ENCODE measurements around the gene CTAGE9.
"Not testable (repeated sequence)": the region's sequence is repeated elsewhere in the genome, so short reads cannot be mapped to it uniquely, and the experiment has no call there.

CTAGE9 gene

DNA sequence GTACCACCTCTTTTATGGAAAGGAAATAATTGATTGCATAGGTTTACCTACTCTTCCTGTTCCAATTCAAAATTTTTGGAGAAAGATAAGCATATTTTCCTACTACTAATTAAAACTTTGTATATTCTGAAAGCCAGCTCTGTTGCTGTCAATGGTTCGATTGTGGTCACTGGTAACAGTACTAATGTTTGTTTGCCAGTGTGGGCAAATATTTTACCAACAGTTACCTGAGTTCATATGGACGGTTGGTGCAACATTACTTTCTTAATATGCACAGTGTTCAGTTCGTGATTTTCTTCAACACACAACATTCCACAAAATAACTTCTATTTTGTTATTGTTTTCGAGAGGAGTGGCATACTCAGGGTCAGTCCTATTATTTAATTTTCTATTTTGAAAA is 17.1 kb upstream of the CTAGE9 start:
- no peak for DNase-seq

DNA sequence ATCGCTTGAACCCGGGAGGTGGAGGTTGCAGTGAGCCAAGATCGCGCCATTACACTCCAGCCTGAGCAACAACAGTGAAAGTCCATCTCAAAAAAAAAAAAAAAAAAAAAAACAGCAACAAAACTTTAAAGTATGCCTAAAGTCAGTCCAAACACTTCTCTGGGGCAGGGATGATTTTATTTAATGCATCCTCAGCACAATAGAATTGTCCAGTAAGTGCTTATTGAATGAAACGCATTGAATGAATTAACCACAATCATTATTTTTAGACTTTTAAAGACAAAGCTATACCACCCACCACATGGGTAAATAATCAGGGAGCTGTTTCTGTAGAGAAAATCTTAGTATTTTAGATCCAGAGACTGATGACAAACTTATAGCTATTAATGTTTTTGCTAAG is 16.6 kb upstream of the CTAGE9 start:
- DNase-seq: no peak

DNA sequence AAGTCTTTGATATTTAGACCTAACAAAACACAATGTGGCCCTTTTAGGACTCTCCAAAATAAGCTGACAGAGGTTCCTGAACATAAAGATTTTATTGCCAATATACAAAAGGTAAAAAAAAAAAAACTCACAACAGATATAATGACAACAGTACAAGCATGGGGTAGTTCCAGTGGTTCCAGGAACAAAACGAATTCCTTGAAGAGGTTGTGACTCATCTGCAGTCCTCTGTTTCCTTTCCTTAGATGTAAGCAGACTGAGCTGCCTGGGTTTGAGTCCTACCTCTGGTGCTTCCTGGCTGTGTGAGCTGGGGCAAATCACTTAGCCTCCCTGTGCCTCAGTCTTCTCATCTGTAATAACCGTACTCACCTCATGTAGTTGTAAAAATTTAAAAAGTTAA is 13.3 kb upstream of the CTAGE9 start:
- no peak for DNase-seq

DNA sequence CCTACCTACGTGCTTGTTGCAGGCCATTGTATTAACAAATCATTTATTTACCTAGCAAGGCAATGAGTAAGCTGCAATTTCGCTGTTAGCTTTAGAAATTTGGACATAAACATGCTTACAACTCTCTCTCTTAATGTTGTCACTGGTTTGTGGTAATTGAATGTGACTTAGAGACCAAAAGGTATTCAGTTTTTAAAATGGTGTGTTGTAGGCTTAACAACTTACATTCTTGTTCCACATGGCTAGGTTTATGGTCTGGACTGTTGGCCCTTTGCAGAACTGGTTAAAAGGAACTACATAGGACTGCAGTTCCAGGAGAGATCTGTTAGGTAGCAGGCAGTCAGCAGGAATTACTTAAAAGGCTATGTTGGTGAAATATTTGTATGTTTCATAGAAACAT is 10.3 kb upstream of the CTAGE9 start:
- DNase-seq: no peak

DNA sequence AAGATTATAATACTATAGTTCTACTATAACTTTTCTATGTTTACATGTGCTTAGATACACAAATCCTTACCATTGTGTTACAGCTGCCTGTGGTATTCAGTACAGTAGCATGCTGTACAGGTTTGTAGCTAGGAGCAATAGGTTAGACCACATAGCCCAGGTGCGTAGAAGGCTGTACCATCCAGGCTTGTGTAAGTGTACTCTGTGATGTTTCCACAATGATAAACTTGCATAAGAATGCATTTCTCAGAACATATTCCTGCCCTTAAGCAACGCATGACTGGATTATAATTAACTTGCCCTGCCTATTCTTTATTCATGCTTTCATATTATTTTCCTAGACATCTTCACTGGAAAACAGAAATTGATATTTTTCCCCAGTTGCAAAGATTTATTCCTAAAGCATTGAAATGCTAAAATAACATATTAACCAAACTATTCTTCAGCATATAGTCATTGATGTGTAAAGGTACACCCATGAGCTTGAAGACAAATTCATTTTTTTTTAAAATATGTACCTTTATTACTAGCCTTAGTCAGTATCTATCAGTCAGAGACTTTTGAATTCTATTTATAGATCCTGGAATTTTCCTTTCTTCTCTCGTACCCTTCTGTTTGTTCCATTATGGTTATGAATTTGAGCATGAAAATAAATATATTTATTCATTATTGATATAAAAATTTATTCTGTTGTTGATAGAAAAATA is 7.2 kb upstream of the CTAGE9 start:
- no peak for DNase-seq

DNA sequence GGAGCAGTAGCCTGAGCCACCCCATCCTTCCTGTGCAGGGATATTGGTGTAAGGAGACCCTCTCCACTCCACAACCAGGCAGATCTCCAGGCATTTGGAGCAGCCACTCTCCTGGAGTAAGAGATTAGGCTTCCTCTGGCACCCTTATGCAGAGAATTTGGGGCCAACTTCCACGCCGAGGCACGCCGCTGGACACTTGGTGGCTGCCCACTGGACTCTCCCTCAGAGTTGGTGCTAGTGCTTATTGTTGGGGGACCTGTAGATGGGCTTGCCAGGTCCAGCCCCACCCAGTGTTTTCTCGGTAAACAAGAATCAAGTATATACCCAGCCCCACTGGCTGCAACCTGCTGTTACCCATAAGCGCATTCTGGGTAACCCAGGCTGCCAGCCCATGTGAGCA is 4.8 kb upstream of the CTAGE9 start:
- not testable (repeated sequence) for DNase-seq

DNA sequence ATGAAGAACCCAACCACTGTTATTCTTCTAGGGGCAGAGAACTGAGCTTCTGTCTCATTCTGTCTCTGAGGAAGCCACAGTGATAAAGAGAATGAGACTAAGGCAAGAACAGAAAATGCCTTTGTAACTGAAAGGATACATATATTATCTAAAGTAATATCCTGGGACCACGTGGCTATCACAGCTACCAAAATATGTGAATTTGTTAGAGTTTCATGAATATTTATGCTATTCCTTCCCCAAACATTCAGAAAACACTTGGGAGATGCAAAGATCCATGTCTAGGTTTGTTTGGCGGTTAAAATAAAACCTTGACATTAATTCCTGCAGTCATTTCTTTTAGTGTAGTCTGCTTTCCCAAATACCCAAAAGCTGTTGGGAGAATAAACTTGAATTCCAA is 6.9 kb downstream of the CTAGE9 start:
- not testable (repeated sequence) for DNase-seq

DNA sequence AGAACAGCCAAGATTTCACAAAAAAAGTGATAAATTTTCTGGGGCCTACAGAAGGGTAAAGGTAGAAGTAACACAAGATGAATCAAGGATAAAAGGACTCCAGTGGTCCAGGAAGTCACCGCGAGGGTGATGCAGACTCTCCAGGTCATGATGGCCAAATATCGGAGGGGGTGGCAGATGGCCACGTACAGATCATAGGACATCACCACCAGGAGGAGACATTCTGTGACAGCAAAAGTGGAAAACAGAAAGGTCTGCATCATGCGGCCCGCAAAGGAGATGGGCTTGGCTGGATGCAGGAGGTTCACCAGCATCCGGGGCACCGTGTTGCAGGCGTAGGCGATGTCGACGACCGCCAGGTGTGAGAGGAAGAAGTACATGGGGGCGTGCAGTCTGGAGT is 10.0 kb downstream of the CTAGE9 start:
- DNase-seq: not testable (repeated sequence)

DNA sequence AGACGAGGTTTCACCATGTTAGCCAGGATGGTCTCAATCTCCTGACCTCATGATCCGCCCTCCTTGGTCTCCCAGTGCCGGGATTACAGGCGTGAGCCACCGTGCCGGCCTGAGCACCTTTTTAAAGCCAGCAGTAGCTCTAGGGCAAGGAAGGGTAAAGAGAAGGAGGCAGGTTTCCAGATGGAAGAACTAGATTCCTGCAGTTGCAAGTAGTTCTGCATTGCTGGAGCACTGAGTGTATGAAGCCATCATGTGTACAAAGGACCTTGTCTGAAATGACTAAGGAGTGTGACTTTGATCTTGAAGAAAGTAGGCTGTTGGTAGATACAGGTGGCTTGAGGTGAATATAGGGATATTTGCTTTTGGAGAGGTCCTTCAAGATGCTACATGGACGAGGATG is 13.9 kb downstream of the CTAGE9 start:
- DNase-seq: no peak

DNA sequence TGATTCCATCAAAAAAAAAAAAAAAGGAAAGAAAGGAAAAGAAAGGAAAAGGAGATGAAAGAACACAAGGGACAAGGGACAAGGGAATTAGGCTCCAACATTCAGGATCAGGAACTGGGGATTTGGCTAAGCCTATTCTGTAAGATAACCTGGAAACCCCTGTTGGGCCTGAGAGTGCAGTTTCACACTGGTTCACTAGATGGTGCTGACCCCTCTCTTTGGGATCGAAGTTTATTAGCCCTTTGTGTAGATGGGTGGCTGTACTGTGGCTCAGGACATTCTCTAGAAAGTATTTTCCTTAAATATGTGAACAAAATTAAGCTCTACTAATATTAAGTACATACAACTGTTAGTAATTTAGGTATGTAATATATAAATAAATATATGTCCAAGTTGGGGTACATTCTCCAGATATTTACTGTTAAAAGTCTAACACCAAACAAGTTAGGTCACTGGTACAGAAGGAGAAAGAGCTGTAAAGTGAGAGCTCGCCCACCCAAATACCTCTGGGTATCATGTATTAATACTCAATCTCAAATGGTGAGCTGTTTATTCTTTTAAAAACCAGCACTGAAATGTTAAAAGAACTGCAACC is 15.9 kb downstream of the CTAGE9 start:
- no peak for DNase-seq

DNA sequence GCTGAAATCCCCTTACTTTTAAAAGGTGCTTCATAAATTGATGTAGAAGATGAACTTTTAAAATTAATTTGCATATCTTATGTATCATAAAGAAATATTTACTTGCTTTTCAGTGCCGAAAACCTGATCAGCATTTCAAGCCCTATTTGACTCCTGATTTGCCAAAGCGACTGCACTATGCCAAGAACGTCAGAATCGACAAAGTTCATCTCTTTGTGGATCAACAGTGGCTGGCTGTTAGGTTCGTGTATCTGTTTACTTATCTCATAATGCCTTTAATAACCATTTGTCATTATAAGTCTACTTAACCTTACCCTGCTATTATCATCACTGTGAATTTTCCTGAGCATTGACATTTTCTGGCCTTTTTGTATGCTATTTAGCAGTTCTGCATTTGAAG is 17.4 kb downstream of the CTAGE9 start:
- DNase-seq: no peak

DNA sequence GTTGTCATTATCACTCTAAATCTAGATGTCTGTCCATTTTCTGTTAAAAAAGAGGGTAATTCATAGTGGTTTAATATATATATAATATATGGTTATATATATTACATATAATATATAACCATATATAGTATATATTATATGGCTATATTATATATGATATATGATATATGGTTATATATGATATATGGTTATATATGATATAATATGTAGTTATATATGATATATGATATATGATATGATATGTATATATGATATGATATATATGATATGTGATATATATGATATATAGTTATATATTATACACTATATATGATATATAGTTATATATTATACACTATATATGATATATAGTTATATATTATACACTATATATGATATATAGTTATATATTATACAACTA is 18.2 kb downstream of the CTAGE9 start:
- no peak for DNase-seq

DNA sequence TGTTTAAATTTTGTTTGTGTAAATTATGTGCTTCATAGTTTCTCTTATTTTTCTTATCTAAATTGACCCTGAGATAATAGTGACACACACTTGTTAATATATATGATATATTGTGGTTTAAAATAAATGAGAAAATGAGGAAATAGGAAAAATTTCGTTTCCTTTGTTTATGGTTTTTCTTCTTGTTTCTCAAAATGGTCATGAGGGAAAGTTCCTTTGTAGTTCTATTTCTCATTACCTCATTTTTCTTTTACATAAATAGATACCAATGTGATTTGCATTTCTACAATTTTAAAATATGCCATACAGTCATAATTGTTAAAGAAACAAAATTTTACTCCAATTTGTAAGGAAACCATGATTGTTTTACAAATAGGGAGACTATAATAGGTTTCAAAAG is 18.8 kb downstream of the CTAGE9 start:
- DNase-seq: no peak

DNA sequence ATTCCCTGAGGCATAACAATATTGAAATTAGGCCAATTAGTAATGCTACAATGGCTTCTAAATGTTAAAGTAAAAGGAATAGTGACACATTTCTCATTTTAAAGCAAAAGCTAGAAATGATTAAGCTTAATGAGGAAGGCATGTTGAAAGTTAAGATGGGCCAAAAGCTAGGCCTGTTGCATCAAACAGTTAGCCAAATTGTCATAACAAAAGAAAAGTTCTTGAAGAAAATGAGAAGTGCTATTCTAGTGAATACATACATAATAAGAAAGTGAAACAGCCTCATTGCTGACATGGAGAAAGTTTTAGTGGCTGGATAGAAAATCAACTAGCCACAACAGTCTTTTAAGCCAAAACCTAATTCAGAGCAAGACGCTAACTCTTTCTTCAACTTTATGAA is 22.5 kb downstream of the CTAGE9 start:
- DNase-seq: no peak

DNA sequence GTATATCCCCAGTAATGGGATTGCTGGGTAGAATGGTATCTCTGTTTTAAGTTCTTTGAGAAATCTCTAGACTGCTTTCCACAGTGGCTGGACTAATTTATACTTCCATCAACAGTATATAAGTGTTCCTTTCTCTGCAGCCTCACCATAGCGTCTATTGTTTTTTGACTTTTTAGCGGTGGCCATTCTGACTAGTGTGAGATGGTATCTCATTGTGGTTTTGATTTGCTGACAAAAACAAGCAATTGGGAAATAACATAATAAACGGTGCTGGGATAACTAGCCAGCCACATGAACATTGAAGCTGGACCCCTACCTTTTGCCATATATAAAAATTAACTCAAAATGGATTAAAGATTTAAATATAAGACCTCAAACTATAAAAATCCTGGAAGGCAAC is 23.8 kb downstream of the CTAGE9 start:
- DNase-seq: no peak

DNA sequence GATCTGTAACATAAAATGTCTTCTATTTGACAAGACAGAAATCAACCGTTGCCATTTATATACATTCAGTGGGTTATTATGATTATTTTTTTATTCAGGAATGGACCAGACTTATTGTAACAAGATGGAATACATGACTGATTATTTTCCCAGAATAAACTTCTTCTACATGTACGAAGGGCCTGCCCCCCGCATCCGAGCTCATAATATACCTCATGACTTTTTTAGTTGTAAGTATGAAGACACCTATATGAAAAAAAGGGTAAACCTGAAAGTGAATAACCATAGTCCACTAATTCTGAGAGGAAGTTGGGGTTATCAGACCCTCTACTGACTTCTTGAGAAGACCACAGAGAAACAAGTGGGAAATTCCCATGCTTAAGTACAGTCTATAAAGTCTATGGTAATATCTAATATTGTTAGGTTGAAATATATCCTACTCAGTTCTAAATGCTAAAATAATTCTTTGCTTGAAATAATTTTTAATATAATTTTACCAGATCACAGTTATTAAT is 25.5 kb downstream of the CTAGE9 start:
- no peak for DNase-seq

DNA sequence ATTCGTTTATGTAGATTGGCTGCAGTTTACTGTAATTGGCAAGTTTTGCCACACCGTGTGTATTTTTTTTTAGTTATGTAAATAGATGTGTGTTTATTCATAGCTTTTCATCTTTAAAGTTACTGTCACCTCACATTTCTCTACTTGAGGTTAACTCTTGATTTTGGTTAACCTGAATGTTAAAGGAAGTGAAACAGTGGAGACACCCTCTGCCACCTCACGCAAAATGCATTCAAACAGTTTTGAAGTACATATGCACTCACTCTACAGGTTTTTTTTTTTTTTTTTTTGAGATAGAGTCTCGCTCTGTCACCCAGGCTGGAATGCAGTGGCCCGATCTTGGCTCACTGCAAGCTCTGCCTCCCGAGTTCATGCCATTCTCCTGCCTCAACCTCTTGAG is 27.3 kb downstream of the CTAGE9 start:
- no peak for DNase-seq

DNA sequence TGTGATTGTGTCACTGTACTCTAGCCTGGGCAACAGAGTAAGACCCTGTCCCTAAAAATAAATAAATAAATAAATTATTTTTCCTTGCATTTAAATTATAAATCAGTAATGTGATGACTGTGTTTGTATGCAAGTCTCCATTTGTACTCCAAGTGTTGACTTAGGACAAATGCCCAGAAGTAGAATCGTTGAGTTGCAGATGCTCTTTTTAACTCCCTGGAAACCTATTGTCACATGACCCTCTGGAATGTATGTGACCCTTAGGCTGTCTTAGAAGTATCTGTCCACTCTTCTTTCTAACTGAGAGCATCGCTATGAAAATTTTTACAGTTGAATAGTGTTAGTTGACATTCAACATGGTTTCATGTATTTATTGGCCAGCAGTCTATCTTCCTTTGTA is 28.4 kb downstream of the CTAGE9 start:
- DNase-seq: no peak

DNA sequence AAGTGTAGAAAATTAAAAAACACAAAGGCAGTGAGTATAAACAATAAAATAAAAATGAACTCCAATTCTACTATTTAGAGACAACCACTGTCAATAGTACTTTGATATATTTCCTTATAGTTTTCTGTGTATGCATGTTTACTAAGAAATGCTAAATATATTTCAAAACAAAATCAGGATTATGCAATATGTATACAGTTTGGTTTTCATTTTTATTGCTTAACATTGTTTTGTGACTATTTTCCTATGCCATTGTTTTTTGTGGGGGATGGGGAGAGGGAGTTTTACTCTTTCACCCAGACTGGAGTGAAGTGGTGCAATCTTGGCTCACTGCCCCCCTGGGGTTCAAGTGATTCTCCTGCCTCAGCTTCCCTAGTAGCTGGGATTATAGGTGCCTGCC is 29.2 kb downstream of the CTAGE9 start:
- no peak for DNase-seq

DNA sequence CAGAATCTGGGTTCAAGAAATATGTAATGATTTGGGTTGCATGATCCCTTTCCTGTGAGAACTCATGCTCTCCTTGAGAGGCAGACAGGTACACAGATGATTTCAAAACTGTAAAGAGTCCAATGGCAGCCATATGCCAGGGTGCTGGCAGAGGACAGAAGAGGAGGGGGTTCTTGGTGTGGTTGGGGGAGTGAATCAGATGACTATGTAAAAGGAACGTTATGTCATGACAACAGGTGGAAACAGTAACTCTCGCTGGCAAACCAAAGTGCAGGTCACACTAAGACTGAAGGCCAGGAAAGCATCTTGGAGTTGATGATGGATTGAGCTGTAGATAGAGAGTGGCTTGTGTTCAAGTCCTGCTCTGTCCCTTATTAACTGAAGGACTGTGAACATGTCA is 29.9 kb downstream of the CTAGE9 start:
- no peak for DNase-seq

DNA sequence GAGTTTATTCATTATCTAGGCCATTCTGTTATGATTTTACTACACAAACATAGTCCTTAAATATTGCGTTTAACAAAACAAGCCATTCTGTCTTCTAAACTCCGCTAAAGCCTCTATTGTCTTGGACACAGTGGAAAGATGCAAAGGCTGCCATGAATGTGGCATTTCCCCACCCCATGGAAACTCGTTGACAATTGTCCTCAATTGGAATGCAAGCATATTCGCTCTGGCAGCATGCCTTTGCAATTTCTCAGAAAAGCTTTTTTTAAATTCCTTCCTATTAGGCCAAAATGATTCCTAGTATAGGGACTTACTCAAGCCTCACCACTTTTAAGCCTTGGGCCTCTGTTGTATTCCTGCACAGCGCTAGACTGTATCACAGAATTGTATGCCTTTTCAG is 32.4 kb downstream of the CTAGE9 start:
- DNase-seq: no peak

DNA sequence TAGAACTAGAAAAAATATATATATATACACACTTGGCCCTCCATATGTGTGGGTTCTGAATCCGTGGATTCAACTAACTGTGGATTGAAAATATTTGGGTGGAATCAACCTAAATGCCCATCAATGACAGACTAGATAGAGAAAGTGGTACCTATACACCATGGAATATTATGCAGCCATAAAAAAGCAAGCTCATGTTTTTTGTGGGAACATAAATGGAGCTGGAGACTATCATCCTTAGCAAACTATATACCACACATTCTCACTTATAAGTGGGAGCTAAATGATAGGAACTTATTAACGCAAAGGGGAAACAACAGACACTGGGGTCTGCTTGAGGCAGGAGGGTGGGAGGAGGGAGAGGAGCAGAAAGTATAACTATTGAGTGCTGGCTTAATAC is 37.6 kb downstream of the CTAGE9 start:
- DNase-seq: no peak

DNA sequence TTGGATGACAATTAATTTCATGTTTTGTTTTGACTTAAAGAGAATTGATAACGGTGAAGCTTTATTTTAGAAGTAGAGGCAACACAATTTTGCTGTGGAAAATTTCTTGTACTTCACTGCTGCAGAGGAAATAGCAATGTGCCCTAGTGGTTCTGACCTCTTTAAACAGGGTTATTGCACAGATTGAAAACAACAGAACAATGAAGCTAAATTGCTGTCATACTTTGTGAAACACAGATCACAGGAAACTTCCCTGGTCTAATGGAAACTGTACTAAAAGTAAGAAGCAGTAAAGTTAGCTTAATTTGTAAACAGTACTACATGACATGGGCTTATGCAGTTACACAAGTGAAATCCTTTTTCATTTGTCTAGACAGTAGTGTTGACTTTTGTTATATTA is 40.9 kb downstream of the CTAGE9 start:
- no peak for DNase-seq

DNA sequence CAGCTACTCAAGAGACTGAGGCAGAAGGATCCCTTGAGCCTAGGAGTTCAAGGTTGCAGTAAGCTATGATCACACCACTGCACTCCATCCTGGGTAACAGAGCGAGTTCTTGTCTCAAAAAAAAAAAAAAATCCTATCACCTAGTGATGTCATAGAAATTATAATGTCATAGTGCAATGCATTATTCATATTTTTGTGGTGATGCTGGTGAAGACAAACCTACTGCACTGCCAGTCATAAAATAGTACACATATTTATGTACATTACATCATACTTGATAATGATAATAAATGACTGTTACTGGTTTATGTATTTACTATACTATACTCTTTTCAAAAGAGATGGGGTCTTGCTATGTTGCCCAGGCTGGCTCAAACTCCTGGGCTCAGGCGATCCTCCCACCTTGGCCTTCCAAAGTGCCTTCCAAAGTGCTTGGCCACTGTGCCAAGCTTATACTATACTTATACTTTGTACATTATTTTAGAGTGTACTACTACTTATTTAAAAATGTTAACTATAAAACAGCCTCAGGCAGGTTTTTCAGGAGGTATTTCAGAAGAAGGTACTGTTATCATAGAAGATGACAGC is 47.1 kb downstream of the CTAGE9 start:
- DNase-seq: no peak

DNA sequence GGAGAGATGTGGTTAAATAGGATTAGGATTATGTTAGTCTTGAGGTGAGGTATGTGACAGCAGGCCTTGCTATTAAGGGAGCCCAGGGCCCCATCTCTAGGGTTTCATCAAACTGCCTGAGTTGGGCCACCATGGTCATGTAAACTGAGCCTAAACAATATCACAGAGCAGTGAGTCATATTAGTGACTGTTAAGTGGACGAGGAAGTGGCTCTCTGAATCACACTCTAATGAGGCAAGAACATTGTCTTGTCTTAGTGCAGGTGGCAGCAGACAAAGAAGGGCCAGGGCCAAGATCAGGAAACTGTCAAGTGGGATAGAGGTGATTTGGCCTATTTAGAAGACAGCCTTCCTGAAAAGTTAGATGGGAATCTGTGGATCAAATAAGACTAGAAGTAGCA is 50.6 kb downstream of the CTAGE9 start:
- no peak for DNase-seq

Measured in NCI-H1417 treated with DMSO at 0.1 percent for 48 hours (cell line).